Measurements from ENCODE around the gene SPPL3. TPM values are rescaled to one million over a fixed set of nuclear protein-coding genes. Genes with fewer than 3 reads are reported as not detected.
"Not testable (repeated sequence)": the region's sequence is repeated elsewhere in the genome, so short reads cannot be mapped to it uniquely, and the experiment has no call there.

SPPL3 gene
- total RNA-seq, 4 donors from 2014 or later, result 25.5 to 30.4 (median 29.0) TPM

- Histone ChIP-seq H3K36me3 (no peaks in the 10 kb centered on the region), H3K27ac (peak overlapping the region; percentile 79 to 96 (median 94)), H3K9me3 (no peaks in the 10 kb centered on the region), H3K27me3 (no peaks in the 10 kb centered on the region), H3K4me3 (peak overlapping the region; percentile 64 to 98 (median 88)), H3K4me1 (peaks cover 0 to 47% (median 15%) of the 10 kb centered on the region in 4 donors)
- 0 to 4% methylated on average over 32 to 35 of the region's 85 CpGs for WGBS, 2 donors
- peak; percentile 23 to 49 for DNase-seq (ENCODE audit: low spot score in 2 of 2)
- TF ChIP-seq POLR2A (IDR thresholded peaks at IDR 0.05) (no peak), CTCF (IDR thresholded peaks at IDR 0.05) (peak in 1 of 5 experiments; percentile 10), EP300 (IDR thresholded peaks at IDR 0.05) (peak in 1 of 2 donors; percentile 46)
These were observed 554 bp downstream of the SPPL3 start for GRCh38 chr12:120903412-120904196.

- peaks cover 0 to 48% (median 15%) of the 10 kb centered on the region in 4 donors for H3K4me1 ChIP-seq
- H3K4me3 ChIP-seq, result peak overlapping the region; percentile 64 to 98 (median 88)
- H3K9me3 ChIP-seq, result no peaks in the 10 kb centered on the region
- 5% methylated on average over 15 of the region's 15 CpGs for WGBS, 2 donors
- no peak for DNase-seq (ENCODE audit: low spot score in 2 of 2)
- no peaks in the 10 kb centered on the region for H3K27me3 ChIP-seq
- peak overlapping the region in 3 of 4 donors; percentile 94 to 96 (median 95) for H3K27ac ChIP-seq
- no peaks in the 10 kb centered on the region for H3K36me3 ChIP-seq
- no peak for TF ChIP-seq POLR2A (IDR thresholded peaks at IDR 0.05)
- TF ChIP-seq EP300 (IDR thresholded peaks at IDR 0.05), result no peak
These were observed 1.2 kb downstream of the SPPL3 start for GRCh38 chr12:120902846-120903411.

- WGBS, 2 donors, result 72 to 76% methylated on average over 4 of the region's 4 CpGs
- Histone ChIP-seq H3K4me1 (peaks cover 0 to 37% (median 15%) of the 10 kb centered on the region in 4 donors), H3K27me3 (no peaks in the 10 kb centered on the region), H3K4me3 (no peak overlapping the region), H3K9me3 (no peaks in the 10 kb centered on the region), H3K27ac (no peak overlapping the region), H3K36me3 (no peaks in the 10 kb centered on the region)
- DNase-seq (ENCODE audit: low spot score in 2 of 2), result no peak
- TF ChIP-seq POLR2A (IDR thresholded peaks at IDR 0.05) (no peak), EP300 (IDR thresholded peaks at IDR 0.05) (no peak), CTCF (IDR thresholded peaks at IDR 0.05) (no peak)
These were observed 2.3 kb downstream of the SPPL3 start for GRCh38 chr12:120901818-120902217.

GRCh38 chr12:120901101-120901500, 3.1 kb downstream of the SPPL3 start:
- not testable (repeated sequence) for DNase-seq (ENCODE audit: low spot score in 2 of 2); H3K27ac ChIP-seq; H3K27me3 ChIP-seq; H3K36me3 ChIP-seq; H3K9me3 ChIP-seq; H3K4me3 ChIP-seq
- 83% methylated on average over 5 of the region's 5 CpGs for WGBS, 2 donors
- peaks cover 0 to 42% (median 15%) of the 10 kb centered on the region in 4 donors for H3K4me1 ChIP-seq

GRCh38 chr12:120895532-120895931, 8.6 kb downstream of the SPPL3 start:
- H3K27ac ChIP-seq, result no peak overlapping the region
- peaks cover 0 to 69% (median 5%) of the 10 kb centered on the region in 4 donors for H3K4me1 ChIP-seq
- no peaks in the 10 kb centered on the region for H3K27me3 ChIP-seq
- no peak for DNase-seq (ENCODE audit: low spot score in 2 of 2)
- 74 to 80% methylated on average over 7 of the region's 7 CpGs for WGBS, 2 donors
- no peaks in the 10 kb centered on the region for H3K9me3 ChIP-seq
- H3K4me3 ChIP-seq, result no peak overlapping the region
- H3K36me3 ChIP-seq, result peaks cover 0 to 6% (median 0%) of the 10 kb centered on the region in 3 donors
- TF ChIP-seq POLR2A (IDR thresholded peaks at IDR 0.05) (no peak), EP300 (IDR thresholded peaks at IDR 0.05) (no peak), CTCF (IDR thresholded peaks at IDR 0.05) (no peak)

- peaks cover 0 to 78% (median 5%) of the 10 kb centered on the region in 4 donors for H3K4me1 ChIP-seq
- no peak overlapping the region for H3K4me3 ChIP-seq
- no peaks in the 10 kb centered on the region for H3K27me3 ChIP-seq
- WGBS, 2 donors, result 45 to 60% methylated on average over 5 of the region's 5 CpGs
- no peak for DNase-seq (ENCODE audit: low spot score in 2 of 2)
- TF ChIP-seq EP300 (IDR thresholded peaks at IDR 0.05) (no peak), POLR2A (IDR thresholded peaks at IDR 0.05) (no peak)
- peaks cover 0 to 6% (median 0%) of the 10 kb centered on the region in 3 donors for H3K36me3 ChIP-seq
- H3K27ac ChIP-seq, result no peak overlapping the region
- H3K9me3 ChIP-seq, result no peaks in the 10 kb centered on the region
These were observed 11.9 kb downstream of the SPPL3 start for GRCh38 chr12:120892265-120892664.

Data from tibial nerve (tissue), 4 donors.